IMR-90 (cell line): ENCODE measurements around the gene ACSL4. TPM values are rescaled to one million over a fixed set of nuclear protein-coding genes. Genes with fewer than 3 reads are reported as not detected.

Experiments used
- ATAC-seq: fragments of 200-7000 bp; cut with Tn5 transposase; 2 replicates; pipeline ENCODE4 v1.9.1; 2020; ENCODE audit warnings: low read depth, mild to moderate bottlenecking, moderate library complexity
- BruUV-seq: library from RNA; stranded (reverse); fragments of 400-500 nt; replicated peaks from 2 replicates; lab custom pipeline; 2021; lab: Mats Ljungman, UMichigan
- CTCF ChIA-PET: fragments of 300-600 bp; formaldehyde crosslinking; extraction: SDS; loops from one replicate; lab custom pipeline; 2021; ENCODE audit warnings: antibody characterized with exemption; lab: Yijun Ruan, JAX
- POLR2A ChIA-PET: fragments of 300-600 bp; sonication (Branson Sonifier 250); formaldehyde crosslinking; loops from one replicate; lab custom pipeline; 2022; ENCODE audit warnings: antibody characterized with exemption; ENCODE audit not compliant: unreplicated experiment; lab: Charles Lee
- DNase-seq: peaks from one replicate; pipeline ENCODE4 v3.0.0; 2013
- H2AFZ ChIP-seq: replicated peaks from 2 replicates; pipeline ENCODE3; 2013; ENCODE audit warnings: low read length, mild to moderate bottlenecking; ENCODE audit not compliant: poor library complexity
- H2AK5ac ChIP-seq: 2 replicates; pipeline ENCODE4 v1.6.1; 2013; ENCODE audit warnings: low read depth, low read length, inconsistent platforms
- H2AK9ac ChIP-seq: replicated peaks from 2 replicates; pipeline ENCODE3; 2013; ENCODE audit warnings: mild to moderate bottlenecking, low read depth, low read length, moderate library complexity; ENCODE audit not compliant: poor library complexity
- H2BK120ac ChIP-seq: 2 replicates; pipeline ENCODE4 v1.6.1; 2013; ENCODE audit warnings: low read depth, low read length, inconsistent platforms
- H2BK15ac ChIP-seq: 3 replicates; pipeline ENCODE4 v1.6.1; 2013; ENCODE audit warnings: low read depth, low read length, inconsistent platforms
- H2BK20ac ChIP-seq: 2 replicates; pipeline ENCODE4 v1.6.1; 2013; ENCODE audit warnings: low read depth, mild to moderate bottlenecking, inconsistent platforms, low read length, moderate library complexity
- H2BK5ac ChIP-seq: 2 replicates; pipeline ENCODE4 v1.6.1; 2013; ENCODE audit warnings: mild to moderate bottlenecking, low read depth, low read length, inconsistent platforms; ENCODE audit not compliant: poor library complexity, severe bottlenecking
- H3K14ac ChIP-seq: replicated peaks from 2 replicates; pipeline ENCODE4 v1.6.1; 2013; ENCODE audit warnings: low read depth, low read length, inconsistent platforms
- H3K18ac ChIP-seq: 2 replicates; pipeline ENCODE4 v1.6.1; 2013; ENCODE audit warnings: low read depth, low read length, control low read depth
- H3K23ac ChIP-seq: 2 replicates; pipeline ENCODE4 v1.6.1; 2013; ENCODE audit warnings: low read depth, low read length, inconsistent platforms
- H3K27ac ChIP-seq: 2 replicates; pipeline ENCODE4 v1.5.1; 2013; ENCODE audit warnings: mild to moderate bottlenecking, control low read depth, low read length; ENCODE audit not compliant: insufficient read depth
- H3K27me3 ChIP-seq: 2 replicates; pipeline ENCODE4 v1.6.1; 2013; ENCODE audit warnings: low read length; ENCODE audit not compliant: control insufficient read depth, insufficient read depth
- H3K36me3 ChIP-seq: 2 replicates; pipeline ENCODE4 v1.6.1; 2013; ENCODE audit warnings: low read length, mixed read lengths; ENCODE audit not compliant: control insufficient read depth, insufficient read depth
- H3K4ac ChIP-seq: 2 replicates; pipeline ENCODE4 v1.6.1; 2013; ENCODE audit warnings: low read depth, low read length, inconsistent platforms
- H3K4me1 ChIP-seq: 2 replicates; pipeline ENCODE4 v1.6.1; 2013; ENCODE audit warnings: low read length, mixed read lengths; ENCODE audit not compliant: control insufficient read depth, insufficient read depth
- H3K4me2 ChIP-seq: 2 replicates; pipeline ENCODE4 v1.6.1; 2013; ENCODE audit warnings: low read depth, mild to moderate bottlenecking, control low read depth, low read length, moderate library complexity
- H3K4me3 ChIP-seq: 2 replicates; pipeline ENCODE4 v1.5.1; 2013; ENCODE audit warnings: low read depth, mild to moderate bottlenecking, control low read depth, low read length, moderate library complexity; ENCODE audit not compliant: insufficient read depth
- H3K56ac ChIP-seq: 2 replicates; pipeline ENCODE4 v1.6.1; 2013; ENCODE audit warnings: low read length, inconsistent platforms; ENCODE audit not compliant: insufficient read depth; ENCODE audit errors: extremely low read depth
- H3K79me1 ChIP-seq, 2 experiments: 2 replicates each; pipeline ENCODE4 v1.6.1; 2013; ENCODE audit warnings: low read length in 2 of 2, inconsistent platforms in 1 of 2, low read depth in 1 of 2
- H3K9ac ChIP-seq: 2 replicates; pipeline ENCODE4 v1.6.1; 2013; ENCODE audit warnings: low read depth, low read length, control low read depth
- H3K9me1 ChIP-seq: 2 replicates; pipeline ENCODE4 v1.6.1; 2013; ENCODE audit warnings: low read length, inconsistent platforms; ENCODE audit not compliant: insufficient read depth
- H3K9me3 ChIP-seq: 2 replicates; pipeline ENCODE4 v1.6.1; 2013; ENCODE audit warnings: low read length; ENCODE audit not compliant: control insufficient read depth, insufficient read depth
- H4K20me1 ChIP-seq: 2 replicates; pipeline ENCODE4 v1.6.1; 2013; ENCODE audit warnings: low read length, inconsistent platforms; ENCODE audit not compliant: insufficient read depth
- H4K5ac ChIP-seq: 2 replicates; pipeline ENCODE4 v1.6.1; 2013; ENCODE audit warnings: mild to moderate bottlenecking, low read depth, low read length, control low read depth
- H4K8ac ChIP-seq, 2 experiments: 2 replicates each; pipeline ENCODE4 v1.6.1; 2013; ENCODE audit warnings: low read depth in 2 of 2, low read length in 2 of 2, control low read depth in 1 of 2, inconsistent platforms in 1 of 2
- H4K91ac ChIP-seq: 2 replicates; pipeline ENCODE4 v1.6.1; 2013; ENCODE audit warnings: low read depth, low read length, inconsistent platforms; ENCODE audit not compliant: insufficient read depth
- BHLHE40 ChIP-seq: fragments of 150-350 bp; IDR thresholded peaks from 2 replicates; pipeline ENCODE4 v1.6.1; 2016; ENCODE audit warnings: mild to moderate bottlenecking, low read depth, low read length
- CEBPB ChIP-seq: IDR thresholded peaks from 2 replicates; pipeline ENCODE4 v1.6.1; 2012; ENCODE audit warnings: low read depth, low read length, improper control_type of control experiment
- CHD1 ChIP-seq: IDR thresholded peaks from 2 replicates; pipeline ENCODE4 v1.6.1; 2012; ENCODE audit warnings: low read depth, low read length, improper control_type of control experiment
- CTCF ChIP-seq: conservative IDR thresholded peaks from 2 replicates; pipeline ENCODE4 v1.5.1; 2012; ENCODE audit warnings: mild to moderate bottlenecking, low read depth, low read length, improper control_type of control experiment
- ELK1 ChIP-seq: fragments of 150-350 bp; IDR thresholded peaks from 2 replicates; pipeline ENCODE4 v1.6.1; 2016; ENCODE audit warnings: low read depth, mild to moderate bottlenecking, low read length, moderate library complexity, borderline replicate concordance
- FOS ChIP-seq: fragments of 150-350 bp; IDR thresholded peaks from 2 replicates; pipeline ENCODE4 v1.6.1; 2016; ENCODE audit warnings: low read depth, low read length
- MAFK ChIP-seq: IDR thresholded peaks from 2 replicates; pipeline ENCODE4 v1.6.1; 2012; ENCODE audit warnings: low read depth, low read length, improper control_type of control experiment
- MAZ ChIP-seq: IDR thresholded peaks from 2 replicates; pipeline ENCODE4 v1.6.1; 2012; ENCODE audit warnings: low read depth, mild to moderate bottlenecking, low read length, improper control_type of control experiment, moderate library complexity, borderline replicate concordance
- MXI1 ChIP-seq: IDR thresholded peaks from 2 replicates; pipeline ENCODE4 v1.6.1; 2012; ENCODE audit warnings: low read depth, mild to moderate bottlenecking, low read length, moderate library complexity, borderline replicate concordance
- NFE2L2 ChIP-seq: fragments of 150-350 bp; IDR thresholded peaks from 2 replicates; pipeline ENCODE4 v1.6.1; 2016; ENCODE audit warnings: low read depth, mild to moderate bottlenecking, low read length
- POLR2A ChIP-seq: IDR thresholded peaks from 2 replicates; pipeline ENCODE4 v1.6.1; 2012; ENCODE audit warnings: mild to moderate bottlenecking, low read depth, low read length
- RAD21 ChIP-seq: IDR thresholded peaks from 2 replicates; pipeline ENCODE4 v1.6.1; 2012; ENCODE audit warnings: low read length, improper control_type of control experiment
- RCOR1 ChIP-seq: IDR thresholded peaks from 2 replicates; pipeline ENCODE4 v1.6.1; 2012; ENCODE audit warnings: mild to moderate bottlenecking, low read length, improper control_type of control experiment; ENCODE audit not compliant: insufficient replicate concordance
- RFX5 ChIP-seq: IDR thresholded peaks from 2 replicates; pipeline ENCODE4 v1.8.0; 2012; ENCODE audit warnings: low read depth, mild to moderate bottlenecking, low read length, moderate library complexity
- SMC3 ChIP-seq: fragments of 150-350 bp; IDR thresholded peaks from 2 replicates; pipeline ENCODE4 v1.6.1; 2016; ENCODE audit warnings: low read depth, mild to moderate bottlenecking, antibody characterized with exemption, low read length, moderate library complexity
- USF2 ChIP-seq: fragments of 150-350 bp; IDR thresholded peaks from 2 replicates; pipeline ENCODE4 v1.6.1; 2017; ENCODE audit warnings: mild to moderate bottlenecking, antibody characterized with exemption, low read length, low read depth
- WGBS, 2 experiments: methylation state at CpG; one replicate each; pipeline versions ENCODE4 v1.1.5 to v1.1.7; 2013; ENCODE audit warnings: missing lambda C conversion rate in 2 of 2; ENCODE audit not compliant: insufficient read length in 1 of 2; ENCODE audit errors: extremely low coverage in 2 of 2; 5-methylcytosine and 5-hydroxymethylcytosine counted together
- dilution Hi-C: fragments of 300-500 bp; cut with HindIII; formaldehyde crosslinking; loops from one replicate; pipeline ENCODE4 v1.14.3; 2018; ENCODE audit warnings: low sequenced_read_pairs; ENCODE audit not compliant: unreplicated experiment
- in situ Hi-C: fragments of 300-500 bp; cut with MboI; formaldehyde crosslinking; loops from 3 replicates; pipeline ENCODE4 v1.14.3; 2019; ENCODE audit warnings: low sequenced_read_pairs, inconsistent platforms, mixed read lengths
- intact Hi-C: fragments of 100-400 bp; cut with micrococcal nuclease; formaldehyde crosslinking; loops from 2 replicates; pipeline ENCODE4 v1.10.0; 2022
- polyA plus RNA-seq, 3 experiments: library from polyadenylated mRNA; depleted of rRNA; stranded (reverse); fragments of >200 nt; gene quantifications; 2 replicates each; pipeline ENCODE4 v1.2.3, GENCODE V29; 2012; ENCODE audit warnings: low replicate concordance in 1 of 3
- total RNA-seq: library from RNA; depleted of rRNA; stranded (reverse); fragments of >200 nt; gene quantifications from 2 replicates; pipeline ENCODE4 v1.2.3, GENCODE V29; 2012

Gene ACSL4
- total and polyA plus RNA-seq, 2 of the 4 experiments (the other 2 are of a cell fraction): 29.6 to 59.7 TPM

DNA sequence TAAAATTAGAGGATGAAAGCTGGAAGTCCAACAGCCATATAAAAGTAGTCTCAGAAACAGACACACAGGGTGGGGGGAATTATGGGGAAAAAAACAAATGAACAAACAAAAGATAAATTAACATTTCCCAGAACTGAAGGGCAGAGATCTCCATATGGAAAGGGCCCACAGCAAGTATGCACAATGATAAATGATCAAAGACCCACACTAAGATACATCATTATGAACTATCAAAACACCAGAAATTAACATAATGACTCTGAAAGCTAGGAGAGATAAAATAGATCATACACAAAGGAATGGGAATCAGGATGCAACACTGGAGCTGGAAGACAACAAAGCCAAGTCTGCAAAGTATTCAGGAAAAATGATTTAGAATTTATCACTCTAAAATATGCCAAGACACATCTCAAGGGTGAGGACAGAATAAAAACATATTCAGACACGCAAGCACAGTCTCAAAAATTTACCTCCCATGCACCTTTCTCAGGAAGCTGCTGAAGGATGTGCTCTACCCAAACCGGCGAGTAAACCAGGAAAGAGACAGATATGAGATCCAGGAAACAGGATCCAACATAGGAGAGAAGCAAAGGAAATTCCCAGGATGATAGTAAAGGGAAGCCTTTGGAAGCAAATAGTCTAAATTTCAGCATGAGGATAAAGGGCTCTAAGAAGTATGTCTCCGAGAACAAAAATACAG lies 77.4 kb downstream of the ACSL4 start:
- H3K14ac ChIP-seq: no peak overlapping the region
- H3K4me1 ChIP-seq: no peaks in the 10 kb centered on the region
- no peaks in the 10 kb centered on the region; the same call in 1 of the 2 replicates for H4K20me1 ChIP-seq
- no peak overlapping the region for H2AK5ac ChIP-seq
- H2AK9ac ChIP-seq: no peak overlapping the region
- ATAC-seq (no peak), DNase-seq (no peak)
- no peak overlapping the region for H3K23ac ChIP-seq
- no peaks in the 10 kb centered on the region; the same call in 1 of the 2 replicates for H3K9me1 ChIP-seq
- ChIA-PET POLR2A (no interaction called here), CTCF (no interaction called here)
- H3K4me2 ChIP-seq: no peak overlapping the region
- no peak overlapping the region for H2BK20ac ChIP-seq
- TF ChIP-seq ELK1 (no peak), CTCF (no peak), SMC3 (no peak), BHLHE40 (no peak), NFE2L2 (no peak), MAZ (no peak), RAD21 (no peak), FOS (no peak), MAFK (no peak), USF2 (no peak), MXI1 (no peak), RFX5 (no peak), CEBPB (no peak), CHD1 (no peak), POLR2A (no peak), RCOR1 (no peak)
- no peak overlapping the region for H3K4ac ChIP-seq
- H3K27me3 ChIP-seq: no peaks in the 10 kb centered on the region
- no peak overlapping the region for H3K56ac ChIP-seq
- no peaks in the 10 kb centered on the region for H3K9me3 ChIP-seq
- in situ Hi-C loops: no loop called here
- H4K91ac ChIP-seq: no peak overlapping the region
- H3K36me3 ChIP-seq: peaks cover 8% of the 10 kb centered on the region
- no peak overlapping the region for H3K18ac ChIP-seq
- H3K79me1 ChIP-seq: peaks cover 0 to 6% of the 10 kb centered on the region in 2 experiments; a peak in 2 of 4 replicates
- dilution Hi-C loops: no loop called here
- H2AFZ ChIP-seq: no peak overlapping the region
- H4K8ac ChIP-seq: no peak overlapping the region
- BruUV-seq: no TSS peak
- no peak overlapping the region for H4K5ac ChIP-seq
- intact Hi-C loops: no loop called here
- no peak overlapping the region for H3K9ac ChIP-seq
- no peak overlapping the region for H3K27ac ChIP-seq
- no peak overlapping the region for H2BK15ac ChIP-seq
- no peak overlapping the region for H3K4me3 ChIP-seq
- WGBS, 2 experiments: 100% methylated on average over 2 of the region's 4 CpGs; no CpG with 5 or more reads in 1 of the 2 experiments
- no peak overlapping the region for H2BK120ac ChIP-seq
- H2BK5ac ChIP-seq: no peak overlapping the region
